Gastrocnemius medialis (tissue), 4 donors: Measurements from ENCODE around the gene METTL13. TPM values are rescaled to one million over a fixed set of nuclear protein-coding genes. Genes with fewer than 3 reads are reported as not detected.

Source experiments
- ATAC-seq, 2 donors: fragments of 150-250 bp; one replicate each; pipeline ENCODE4 v1.9.1; 2016
- DNase-seq, 2 donors: peaks; one replicate each; pipeline ENCODE4 v3.0.0-alpha.2; 2019
- H3K27ac ChIP-seq, 4 donors: fragments of 200-600 bp; sonication (generic); 1 replicate in 1 of 4; 2 replicates in 3 of 4; pipeline ENCODE4 v1.5.1; 2016 to 2018; ENCODE audit warnings: mild to moderate bottlenecking in 2 of 4, moderate library complexity in 1 of 4
- H3K27me3 ChIP-seq, 3 donors: fragments of 200-600 bp; sonication (generic) in 2 of 3; 1 replicate in 1 of 3; 2 replicates in 2 of 3; pipeline versions ENCODE4 v1.5.1 to v1.6.0; 2016 to 2019; ENCODE audit warnings: mild to moderate bottlenecking in 1 of 3, moderate library complexity in 1 of 3
- H3K36me3 ChIP-seq, 2 donors: fragments of 200-600 bp; sonication (generic) in 1 of 2; one replicate each; pipeline ENCODE4 v1.5.1; 2017 to 2018
- H3K4me1 ChIP-seq, 2 donors: fragments of 200-600 bp; sonication (generic) in 1 of 2; one replicate each; pipeline ENCODE4 v1.5.1; 2016 to 2017; ENCODE audit warnings: mild to moderate bottlenecking in 2 of 2
- H3K4me3 ChIP-seq, 4 donors: fragments of 200-600 bp; sonication (generic) in 3 of 4; 1 replicate in 1 of 4; 2 replicates in 3 of 4; pipeline ENCODE4 v1.5.1; 2016 to 2019; ENCODE audit warnings: mild to moderate bottlenecking in 2 of 4
- H3K9me3 ChIP-seq, 3 donors: fragments of 200-600 bp; sonication (generic) in 2 of 3; 1 replicate in 1 of 3; 2 replicates in 2 of 3; pipeline ENCODE4 v1.5.1; 2016 to 2019
- CTCF ChIP-seq, 5 experiments: fragments of 450-650 bp in 3 of 5; fragments of 200-600 bp in 2 of 5; sonication (generic) in 2 of 5; IDR thresholded peaks in 4 of 5; conservative IDR thresholded peaks in 1 of 5; 1 replicate in 4 of 5; 2 replicates in 1 of 5; pipeline ENCODE4 v1.5.1; 2016 to 2019; ENCODE audit warnings: antibody characterized with exemption in 5 of 5, mild to moderate bottlenecking in 3 of 5, moderate library complexity in 3 of 5
- POLR2A ChIP-seq, 2 donors: fragments of 450-650 bp; IDR thresholded peaks; one replicate each; pipeline ENCODE4 v1.6.1; 2017; ENCODE audit warnings: antibody characterized with exemption in 2 of 2, mild to moderate bottlenecking in 2 of 2, moderate library complexity in 2 of 2
- in situ Hi-C, 4 donors: fragments of 200-750 bp; cut with MboI; loops; one replicate each; pipeline versions ENCODE4 v1.15.0 to v1.8.0; 2017; ENCODE audit warnings: low sequenced_read_pairs in 4 of 4
- intact Hi-C: fragments of 100-400 bp; cut with DNase I; formaldehyde crosslinking; loops from one replicate; pipeline ENCODE4 v1.15.1; 2023; ENCODE audit warnings: low total_unique reads
- total RNA-seq, 4 donors: library from RNA; depleted of rRNA; stranded (reverse); fragments of >200 nt; gene quantifications; one replicate each; pipeline versions ENCODE4 v1.1.0 to v1.2.3, GENCODE V29; 2016

METTL13 gene
- total RNA-seq, 4 donors from 2014 or later = 18.6 to 32.8 (median 23.5) TPM

GRCh38 chr1:171811672-171812071 is 30.2 kb downstream of the METTL13 start:
- Histone ChIP-seq H3K27me3 (no peaks in the 10 kb centered on the region), H3K36me3 (no peaks in the 10 kb centered on the region), H3K4me1 (no peaks in the 10 kb centered on the region), H3K4me3 (no peak overlapping the region), H3K27ac (no peak overlapping the region), H3K9me3 (no peaks in the 10 kb centered on the region)
- TF ChIP-seq POLR2A (IDR thresholded peaks at IDR 0.05) (no peak), CTCF (IDR thresholded peaks at IDR 0.05 in 4 of 5, conservative IDR thresholded peaks at IDR 0.05 in 1 of 5) (no peak)
- in situ Hi-C loops (loop anchor here in 2 of 4 donors (5.0 to 25.0 kb wide), 2 partner anchors 171 to 626 kb away; partner anchors contain the start of gene PIGC (in 1 of the 2)), intact Hi-C loops (no loop called here)
- ATAC-seq = no peak
- no peak for DNase-seq

GRCh38 chr1:171814692-171815091 is 33.2 kb downstream of the METTL13 start:
- Histone ChIP-seq H3K27ac (no peak overlapping the region), H3K4me1 (no peaks in the 10 kb centered on the region), H3K4me3 (no peak overlapping the region), H3K27me3 (no peaks in the 10 kb centered on the region), H3K9me3 (no peaks in the 10 kb centered on the region), H3K36me3 (no peaks in the 10 kb centered on the region)
- TF ChIP-seq CTCF (IDR thresholded peaks at IDR 0.05 in 4 of 5, conservative IDR thresholded peaks at IDR 0.05 in 1 of 5) = no peak
- TF ChIP-seq POLR2A (IDR thresholded peaks at IDR 0.05) = no peak
- intact Hi-C loops (no loop called here), in situ Hi-C loops (loop anchor here in 2 of 4 donors (5.0 to 25.0 kb wide), 2 partner anchors 168 to 623 kb away; partner anchors contain the start of gene PIGC (in 1 of the 2))
- no peak for DNase-seq
- ATAC-seq = no peak

- no peak for ATAC-seq
- Histone ChIP-seq H3K4me3 (no peak overlapping the region), H3K27ac (no peak overlapping the region), H3K9me3 (no peaks in the 10 kb centered on the region), H3K36me3 (no peaks in the 10 kb centered on the region), H3K4me1 (no peaks in the 10 kb centered on the region), H3K27me3 (no peaks in the 10 kb centered on the region)
- intact Hi-C loops = no loop called here
- no peak for TF ChIP-seq CTCF (IDR thresholded peaks at IDR 0.05 in 4 of 5, conservative IDR thresholded peaks at IDR 0.05 in 1 of 5)
- TF ChIP-seq POLR2A (IDR thresholded peaks at IDR 0.05) = no peak
- no peak for DNase-seq
- in situ Hi-C loops = loop anchor here in 1 of 4 donors (25.0 kb wide), 1 partner anchor 621 kb away; the partner anchor contains the start of gene PIGC
Observed at GRCh38 chr1:171816300-171816901, 34.9 kb downstream of the METTL13 start.

DNA sequence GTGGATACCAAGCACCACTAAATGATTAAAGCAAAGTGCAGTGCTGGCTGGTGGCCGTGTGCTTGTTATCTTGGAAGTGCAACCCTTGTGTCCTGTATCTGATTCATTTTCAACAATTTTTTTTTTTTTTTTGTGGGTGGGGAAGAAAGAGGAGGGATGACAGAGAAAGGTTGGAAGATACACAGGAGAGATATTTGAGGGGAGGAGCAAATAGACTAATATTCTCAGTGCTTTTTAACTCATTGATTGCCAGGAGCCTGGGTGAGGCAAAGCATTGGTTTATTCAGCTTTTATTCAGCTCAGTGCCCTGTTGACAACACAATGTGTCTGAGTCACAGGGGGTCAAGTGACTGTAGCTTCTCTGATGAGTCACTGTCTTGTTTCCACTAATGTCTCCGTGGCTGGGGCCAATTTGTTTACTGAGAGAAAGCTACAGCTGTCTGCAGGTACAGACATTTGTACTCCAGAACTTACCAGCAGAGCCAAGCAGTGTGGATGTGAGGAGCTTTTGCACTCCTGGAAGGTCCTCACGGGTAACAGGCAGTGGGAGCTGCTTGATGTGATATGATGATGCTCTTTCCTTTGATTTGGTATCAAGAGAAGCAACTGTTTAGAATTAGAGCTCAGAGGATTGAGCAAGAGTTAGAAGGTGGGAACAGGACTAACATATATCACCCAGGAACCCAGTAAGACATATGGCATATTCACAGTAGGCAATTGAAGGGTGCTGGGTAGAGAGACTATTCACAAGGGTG is 36.2 kb downstream of the METTL13 start:
- DNase-seq = peak; percentile 50 to 67
- Histone ChIP-seq H3K4me1 (no peaks in the 10 kb centered on the region), H3K27me3 (no peaks in the 10 kb centered on the region), H3K27ac (peak overlapping the region; percentile 45 to 72 (median 65)), H3K36me3 (no peaks in the 10 kb centered on the region), H3K4me3 (no peak overlapping the region), H3K9me3 (no peaks in the 10 kb centered on the region)
- in situ Hi-C loops (loop anchor here in 1 of 4 donors (25.0 kb wide), 1 partner anchor 620 kb away; the partner anchor contains the start of gene PIGC), intact Hi-C loops (no loop called here)
- TF ChIP-seq POLR2A (IDR thresholded peaks at IDR 0.05) (no peak), CTCF (IDR thresholded peaks at IDR 0.05 in 4 of 5, conservative IDR thresholded peaks at IDR 0.05 in 1 of 5) (no peak)
- ATAC-seq = peak; percentile 95 to 99
